ENCODE measurements around the gene GALNS. TPM values are rescaled to one million over a fixed set of nuclear protein-coding genes. Genes with fewer than 3 reads are reported as not detected.

The GALNS gene
- polyA plus RNA-seq, 1 donor from 2014 or later = 19.4 TPM

DNA sequence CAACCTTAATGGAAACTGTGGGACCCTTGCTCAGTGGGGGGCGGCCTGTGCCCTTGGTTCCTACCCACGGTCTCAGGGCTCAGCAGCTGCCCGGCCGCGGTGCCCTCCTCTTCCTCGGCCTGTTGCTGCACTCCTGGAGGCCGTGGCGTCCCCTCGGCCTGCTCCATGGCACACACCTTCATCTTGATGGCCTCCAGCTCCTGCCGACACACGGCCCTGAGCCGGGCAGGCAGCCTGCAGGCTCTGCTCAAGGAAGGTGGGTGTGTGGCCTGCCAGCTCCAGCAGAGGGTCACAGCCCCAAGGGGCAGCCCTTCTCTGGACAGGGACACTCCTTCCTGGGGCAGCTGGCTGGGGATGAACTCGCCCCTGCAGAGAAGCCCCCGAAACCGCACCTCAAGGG is 9.0 kb upstream of the GALNS start:
- H3K9ac ChIP-seq (ENCODE audit: low read length) = no peak overlapping the region
- no peaks in the 10 kb centered on the region for H3K36me3 ChIP-seq (ENCODE audit: insufficient read depth, low read length)
- no peaks in the 10 kb centered on the region for H3K27me3 ChIP-seq (ENCODE audit: insufficient read depth, low read depth, low read length)
- TF ChIP-seq RAD21 (conservative IDR thresholded peaks at IDR 0.05) = no peak
- TF ChIP-seq, protein P1, sequence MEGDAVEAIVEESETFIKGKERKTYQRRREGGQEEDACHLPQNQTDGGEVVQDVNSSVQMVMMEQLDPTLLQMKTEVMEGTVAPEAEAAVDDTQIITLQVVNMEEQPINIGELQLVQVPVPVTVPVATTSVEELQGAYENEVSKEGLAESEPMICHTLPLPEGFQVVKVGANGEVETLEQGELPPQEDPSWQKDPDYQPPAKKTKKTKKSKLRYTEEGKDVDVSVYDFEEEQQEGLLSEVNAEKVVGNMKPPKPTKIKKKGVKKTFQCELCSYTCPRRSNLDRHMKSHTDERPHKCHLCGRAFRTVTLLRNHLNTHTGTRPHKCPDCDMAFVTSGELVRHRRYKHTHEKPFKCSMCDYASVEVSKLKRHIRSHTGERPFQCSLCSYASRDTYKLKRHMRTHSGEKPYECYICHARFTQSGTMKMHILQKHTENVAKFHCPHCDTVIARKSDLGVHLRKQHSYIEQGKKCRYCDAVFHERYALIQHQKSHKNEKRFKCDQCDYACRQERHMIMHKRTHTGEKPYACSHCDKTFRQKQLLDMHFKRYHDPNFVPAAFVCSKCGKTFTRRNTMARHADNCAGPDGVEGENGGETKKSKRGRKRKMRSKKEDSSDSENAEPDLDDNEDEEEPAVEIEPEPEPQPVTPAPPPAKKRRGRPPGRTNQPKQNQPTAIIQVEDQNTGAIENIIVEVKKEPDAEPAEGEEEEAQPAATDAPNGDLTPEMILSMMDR (IDR thresholded peaks at IDR 0.05; ENCODE audit: poor library complexity, severe bottlenecking) = no peak
- no peak for TF ChIP-seq EP300 (conservative IDR thresholded peaks at IDR 0.05; ENCODE audit: poor library complexity, severe bottlenecking)
- no peak for TF ChIP-seq TAF1 (IDR thresholded peaks at IDR 0.05; ENCODE audit: low read depth)
- TF ChIP-seq POLR2AphosphoS5 (IDR thresholded peaks at IDR 0.05) = no peak
- no peak overlapping the region for H3K27ac ChIP-seq (ENCODE audit: low read length)
- no peak overlapping the region for H3K4me3 ChIP-seq (ENCODE audit: low read length)
- no peaks in the 10 kb centered on the region for H3K9me3 ChIP-seq (ENCODE audit: low read length)
- H2AFZ ChIP-seq (ENCODE audit: low read depth, low read length) = no peak overlapping the region
- H4K20me1 ChIP-seq (ENCODE audit: insufficient read depth) = no peaks in the 10 kb centered on the region
- H3K9me2 ChIP-seq (ENCODE audit: insufficient read depth, low read length) = no peaks in the 10 kb centered on the region
- H3K4me2 ChIP-seq (ENCODE audit: low read length) = no peak overlapping the region
- no peaks in the 10 kb centered on the region for H3F3A ChIP-seq (ENCODE audit: insufficient read depth, low read length, poor library complexity, severe bottlenecking)
- no peaks in the 10 kb centered on the region for H3K79me2 ChIP-seq (replicated peaks; ENCODE audit: insufficient read depth, low read length)

DNA sequence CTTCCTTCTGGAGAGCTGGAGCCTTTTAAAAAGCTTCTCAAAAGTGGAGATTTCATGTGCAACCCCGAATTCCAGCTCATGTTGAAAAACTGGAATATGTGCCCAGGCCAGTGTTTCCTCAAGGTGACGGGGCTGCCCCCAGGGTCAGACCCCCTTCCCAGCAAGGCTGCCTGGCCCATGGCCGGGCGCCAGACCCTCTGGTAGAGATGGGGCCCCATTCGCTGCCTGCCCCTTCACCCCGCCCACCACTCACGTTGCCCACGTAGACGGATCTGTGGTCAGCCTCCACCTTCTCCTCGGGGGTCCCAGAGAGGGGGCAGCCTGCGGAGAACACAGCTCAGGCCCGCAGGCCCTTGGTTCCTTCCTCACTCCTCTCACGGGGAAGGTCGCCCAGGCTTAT is 8.6 kb upstream of the GALNS start:
- no peaks in the 10 kb centered on the region for H3K79me2 ChIP-seq (replicated peaks; ENCODE audit: insufficient read depth, low read length)
- TF ChIP-seq POLR2AphosphoS5 (IDR thresholded peaks at IDR 0.05) = no peak
- TF ChIP-seq, protein P2, sequence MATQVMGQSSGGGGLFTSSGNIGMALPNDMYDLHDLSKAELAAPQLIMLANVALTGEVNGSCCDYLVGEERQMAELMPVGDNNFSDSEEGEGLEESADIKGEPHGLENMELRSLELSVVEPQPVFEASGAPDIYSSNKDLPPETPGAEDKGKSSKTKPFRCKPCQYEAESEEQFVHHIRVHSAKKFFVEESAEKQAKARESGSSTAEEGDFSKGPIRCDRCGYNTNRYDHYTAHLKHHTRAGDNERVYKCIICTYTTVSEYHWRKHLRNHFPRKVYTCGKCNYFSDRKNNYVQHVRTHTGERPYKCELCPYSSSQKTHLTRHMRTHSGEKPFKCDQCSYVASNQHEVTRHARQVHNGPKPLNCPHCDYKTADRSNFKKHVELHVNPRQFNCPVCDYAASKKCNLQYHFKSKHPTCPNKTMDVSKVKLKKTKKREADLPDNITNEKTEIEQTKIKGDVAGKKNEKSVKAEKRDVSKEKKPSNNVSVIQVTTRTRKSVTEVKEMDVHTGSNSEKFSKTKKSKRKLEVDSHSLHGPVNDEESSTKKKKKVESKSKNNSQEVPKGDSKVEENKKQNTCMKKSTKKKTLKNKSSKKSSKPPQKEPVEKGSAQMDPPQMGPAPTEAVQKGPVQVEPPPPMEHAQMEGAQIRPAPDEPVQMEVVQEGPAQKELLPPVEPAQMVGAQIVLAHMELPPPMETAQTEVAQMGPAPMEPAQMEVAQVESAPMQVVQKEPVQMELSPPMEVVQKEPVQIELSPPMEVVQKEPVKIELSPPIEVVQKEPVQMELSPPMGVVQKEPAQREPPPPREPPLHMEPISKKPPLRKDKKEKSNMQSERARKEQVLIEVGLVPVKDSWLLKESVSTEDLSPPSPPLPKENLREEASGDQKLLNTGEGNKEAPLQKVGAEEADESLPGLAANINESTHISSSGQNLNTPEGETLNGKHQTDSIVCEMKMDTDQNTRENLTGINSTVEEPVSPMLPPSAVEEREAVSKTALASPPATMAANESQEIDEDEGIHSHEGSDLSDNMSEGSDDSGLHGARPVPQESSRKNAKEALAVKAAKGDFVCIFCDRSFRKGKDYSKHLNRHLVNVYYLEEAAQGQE (IDR thresholded peaks at IDR 0.05; ENCODE audit: borderline replicate concordance) = no peak
- no peak for TF ChIP-seq EP300 (conservative IDR thresholded peaks at IDR 0.05; ENCODE audit: poor library complexity, severe bottlenecking)
- no peak for TF ChIP-seq RAD21 (conservative IDR thresholded peaks at IDR 0.05)
- TF ChIP-seq, protein P1 (IDR thresholded peaks at IDR 0.05; ENCODE audit: poor library complexity, severe bottlenecking) = no peak
- TF ChIP-seq MXI1 (conservative IDR thresholded peaks at IDR 0.05; ENCODE audit: poor library complexity, severe bottlenecking) = no peak
- TF ChIP-seq EZH2 (IDR thresholded peaks at IDR 0.05; ENCODE audit: borderline replicate concordance, insufficient read depth, low read length, poor library complexity, severe bottlenecking) = no peak
- TF ChIP-seq TAF1 (IDR thresholded peaks at IDR 0.05; ENCODE audit: low read depth) = no peak
- TF ChIP-seq SMC3 (conservative IDR thresholded peaks at IDR 0.05; ENCODE audit: poor library complexity) = no peak
- no peak overlapping the region for H3K9ac ChIP-seq (ENCODE audit: low read length)
- no peaks in the 10 kb centered on the region for H3K9me2 ChIP-seq (ENCODE audit: insufficient read depth, low read length)
- H4K20me1 ChIP-seq (ENCODE audit: insufficient read depth) = no peaks in the 10 kb centered on the region
- H3K4me3 ChIP-seq (ENCODE audit: low read length) = no peak overlapping the region
- no peak overlapping the region for H3K27ac ChIP-seq (ENCODE audit: low read length)
- no peaks in the 10 kb centered on the region for H3F3A ChIP-seq (ENCODE audit: insufficient read depth, low read length, poor library complexity, severe bottlenecking)
- H3K9me3 ChIP-seq (ENCODE audit: low read length) = no peaks in the 10 kb centered on the region
- no peaks in the 10 kb centered on the region for H3K27me3 ChIP-seq (ENCODE audit: insufficient read depth, low read depth, low read length)
- no peak overlapping the region for H2AFZ ChIP-seq (ENCODE audit: low read depth, low read length)
- no peak overlapping the region for H3K4me2 ChIP-seq (ENCODE audit: low read length)
- H3K36me3 ChIP-seq (ENCODE audit: insufficient read depth, low read length) = no peaks in the 10 kb centered on the region
